NCI-H1694 treated with DMSO at 0.1 percent for 48 hours (cell line): ENCODE data around the gene MELTF.
"Not testable (repeated sequence)": the region's sequence is repeated elsewhere in the genome, so short reads cannot be mapped to it uniquely, and the experiment has no call there.

Source experiments
- DNase-seq: peaks from one replicate; lab custom pipeline; 2025; lab: John Stamatoyannopoulos, UW

MELTF gene

GRCh38 chr3:197029511-197030167, at the start of gene MELTF:
Gene MELTF, minus strand, starts transcription at chr3:197029817. Its CDS starts 115 bp downstream, at chr3:197029702.
- peak; percentile 29 for DNase-seq

- DNase-seq, result no peak
Measured at GRCh38 chr3:197076415-197076814, 46.8 kb upstream of the MELTF start.

- no peak for DNase-seq
Measured at GRCh38 chr3:197068077-197068476, 38.5 kb upstream of the MELTF start.

GRCh38 chr3:197064771-197065170, 35.2 kb upstream of the MELTF start:
- DNase-seq, result no peak

- no peak for DNase-seq
Measured at GRCh38 chr3:197062446-197062845, 32.8 kb upstream of the MELTF start.

GRCh38 chr3:197051637-197052036, 22.0 kb upstream of the MELTF start:
- DNase-seq, result not testable (repeated sequence)

GRCh38 chr3:197050511-197050910, 20.9 kb upstream of the MELTF start:
- DNase-seq, result no peak

GRCh38 chr3:197042539-197042938, 12.9 kb upstream of the MELTF start:
- DNase-seq, result no peak

- no peak for DNase-seq
Measured at GRCh38 chr3:197041875-197042488, 12.4 kb upstream of the MELTF start.

- no peak for DNase-seq
Measured at GRCh38 chr3:197040658-197041057, 11.0 kb upstream of the MELTF start.

GRCh38 chr3:197038679-197039462, 9.3 kb upstream of the MELTF start:
- no peak for DNase-seq

- DNase-seq, result no peak
Measured at GRCh38 chr3:197035577-197035976, 6.0 kb upstream of the MELTF start.

- DNase-seq, result not testable (repeated sequence)
Measured at GRCh38 chr3:197034778-197035177, 5.2 kb upstream of the MELTF start.

- DNase-seq, result not testable (repeated sequence)
Measured at GRCh38 chr3:197033764-197034163, 4.1 kb upstream of the MELTF start.

GRCh38 chr3:197031315-197032285, 2.0 kb upstream of the MELTF start:
- DNase-seq, result no peak

- DNase-seq, result no peak
Measured at GRCh38 chr3:197030379-197031314, 1.0 kb upstream of the MELTF start.

- no peak for DNase-seq
Measured at GRCh38 chr3:197028728-197029510, 698 bp downstream of the MELTF start.

GRCh38 chr3:197027896-197028727, 1.5 kb downstream of the MELTF start:
- DNase-seq, result no peak
